ENCODE results near the gene SLC5A12. TPM values are rescaled to one million over a fixed set of nuclear protein-coding genes. Genes with fewer than 3 reads are reported as not detected.

Gene SLC5A12
- polyA plus RNA-seq, 3 donors: 56.8 to 65.3 (median 62.3) TPM

GRCh38 chr11:26730414-26731083, 8.7 kb upstream of the SLC5A12 start:
- no peak for DNase-seq

GRCh38 chr11:26729284-26729683, 7.4 kb upstream of the SLC5A12 start:
- no peak for DNase-seq

DNA sequence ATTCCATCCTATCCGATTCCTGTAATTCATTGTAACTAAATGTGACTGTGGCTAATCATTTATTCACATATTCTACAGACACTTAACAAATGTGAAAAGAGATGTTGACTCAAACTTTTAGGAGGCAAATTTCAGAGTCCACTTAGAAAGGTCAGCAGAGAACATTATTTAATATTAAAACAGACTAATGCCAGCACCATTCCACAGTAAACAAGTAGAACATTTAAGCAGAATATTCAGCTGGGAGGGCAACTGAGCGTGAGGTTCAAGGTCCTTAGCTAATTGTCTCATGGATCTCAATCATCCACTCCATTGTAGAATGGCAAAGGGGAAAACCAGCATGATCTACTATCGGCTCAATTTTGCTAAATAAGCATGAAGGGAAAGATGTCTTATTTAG, 5.1 kb upstream of the SLC5A12 start:
- no peak for DNase-seq

GRCh38 chr11:26719998-26720397, 1.9 kb downstream of the SLC5A12 start:
- DNase-seq: no peak

GRCh38 chr11:26719289-26719973, 2.4 kb downstream of the SLC5A12 start:
- no peak for DNase-seq

DNA sequence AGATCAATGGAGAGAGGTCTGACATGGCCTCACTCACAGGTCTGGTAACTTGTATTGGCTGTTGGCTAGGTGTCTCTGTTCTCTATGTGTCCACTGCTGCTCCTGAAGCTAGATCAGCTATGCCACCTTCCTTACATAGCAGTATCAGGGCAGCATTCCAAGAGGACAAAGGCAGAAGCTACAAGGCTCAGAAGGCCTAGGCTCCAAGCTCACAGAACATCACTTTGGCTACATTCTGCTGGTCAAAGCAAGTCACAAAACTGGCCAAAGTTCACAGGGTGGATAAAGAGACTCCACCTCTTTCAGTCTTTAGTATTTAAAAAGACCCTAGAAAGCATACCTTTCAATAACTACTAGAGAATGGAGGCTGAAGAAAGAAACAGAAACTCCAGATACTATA, 4.1 kb downstream of the SLC5A12 start:
- DNase-seq: no peak

DNA sequence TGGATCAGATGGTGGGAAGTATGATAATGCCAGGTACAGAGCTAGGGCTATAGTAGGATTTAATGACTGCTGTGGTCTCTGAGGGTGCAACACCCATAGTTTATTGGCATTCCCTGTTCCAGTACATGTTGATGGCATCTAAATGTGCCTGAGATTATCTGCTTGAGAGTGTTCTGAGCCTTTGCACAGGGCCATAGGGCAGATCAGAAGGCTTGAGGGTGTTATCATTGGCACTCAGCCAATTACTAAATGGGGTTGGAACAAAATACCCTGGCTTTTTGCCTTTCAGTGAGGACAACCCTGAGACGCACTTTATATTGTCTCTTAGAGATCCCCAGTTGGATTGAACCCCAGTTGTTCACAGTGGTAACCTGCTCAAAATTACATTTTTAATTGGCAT, 6.7 kb downstream of the SLC5A12 start:
- DNase-seq: no peak

DNA sequence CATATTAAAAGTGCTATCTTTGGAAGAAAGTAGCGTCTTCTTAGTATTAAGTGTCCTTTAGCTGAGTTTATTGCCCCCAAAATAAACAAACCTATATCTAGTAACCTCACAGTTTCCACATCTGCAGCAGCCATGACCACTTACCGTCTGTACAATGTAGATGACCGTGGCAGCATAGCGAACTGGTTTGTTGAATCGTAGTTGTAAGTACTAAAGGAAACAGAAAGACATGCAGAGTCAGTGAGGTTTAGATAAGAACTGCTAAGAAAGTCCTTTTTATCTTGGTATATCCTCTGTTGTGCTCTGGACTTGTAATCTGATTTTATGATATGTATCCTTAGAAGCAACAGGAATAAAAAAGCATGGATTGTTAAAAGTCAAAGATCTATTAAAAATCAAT, 9.4 kb downstream of the SLC5A12 start:
- no peak for DNase-seq

GRCh38 chr11:26710489-26710888, 11.4 kb downstream of the SLC5A12 start:
- no peak for DNase-seq

- DNase-seq: no peak
These were observed 13.0 kb downstream of the SLC5A12 start for GRCh38 chr11:26708736-26709456.

GRCh38 chr11:26706181-26706580, 15.7 kb downstream of the SLC5A12 start:
- DNase-seq: no peak

GRCh38 chr11:26704249-26704648, 17.6 kb downstream of the SLC5A12 start:
- DNase-seq: no peak

DNA sequence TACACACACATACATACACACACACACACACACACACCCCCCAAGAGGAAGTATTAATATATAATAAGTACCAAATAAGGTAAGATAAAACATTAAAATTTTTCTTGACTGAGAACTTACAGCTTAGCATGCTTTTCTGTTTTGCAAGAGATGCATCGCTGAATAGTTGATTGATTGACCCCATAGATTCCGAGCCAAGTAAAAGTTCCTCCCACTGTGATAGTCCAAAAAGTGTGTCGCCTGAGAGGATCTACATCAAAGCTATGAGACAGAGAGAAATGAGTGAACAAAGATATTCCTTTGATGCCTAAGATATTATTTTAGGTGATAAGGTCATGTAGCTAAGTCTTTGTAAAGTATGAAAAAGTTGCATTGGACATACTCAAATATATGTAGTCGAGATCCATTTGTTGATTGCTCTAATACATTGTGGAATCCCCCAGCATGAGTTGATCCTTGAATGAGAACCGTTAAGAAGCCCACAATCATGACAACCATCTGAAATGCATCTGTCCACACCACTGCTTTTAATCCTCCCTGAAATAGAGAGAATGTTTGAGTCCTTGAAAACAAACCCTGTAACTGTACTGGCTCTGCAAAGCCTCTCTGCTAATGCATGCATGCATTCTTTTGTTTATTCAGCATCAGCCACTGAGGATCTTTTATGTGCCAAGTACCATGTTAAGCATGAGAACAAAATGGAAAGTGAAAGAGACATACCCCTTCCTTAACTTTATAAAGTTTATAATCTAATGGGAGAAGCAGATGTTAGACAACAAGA, 18.3 kb downstream of the SLC5A12 start:
- no peak for DNase-seq

DNA sequence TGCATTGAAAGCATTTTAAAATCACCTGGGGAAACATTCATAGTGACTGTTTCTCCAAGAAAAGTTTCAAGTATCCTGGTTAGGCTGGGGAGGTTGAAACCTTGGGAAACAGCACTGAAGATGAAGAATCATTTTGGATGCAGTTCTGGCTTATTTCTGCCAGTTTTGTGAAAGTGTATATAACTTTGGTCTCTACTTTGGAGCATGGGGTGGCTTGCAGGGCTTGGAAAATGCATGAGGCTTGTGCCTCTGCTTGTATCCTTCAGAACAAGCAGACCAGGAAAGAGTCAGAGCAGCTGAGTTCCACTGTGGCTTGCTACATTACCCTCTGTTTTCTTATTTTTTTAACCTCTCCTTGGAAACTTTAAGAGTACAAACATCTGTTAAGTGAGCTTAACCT, 19.5 kb downstream of the SLC5A12 start:
- peak; percentile 37 for DNase-seq

- no peak for DNase-seq
These were observed 21.2 kb downstream of the SLC5A12 start for GRCh38 chr11:26700574-26701235.

DNA sequence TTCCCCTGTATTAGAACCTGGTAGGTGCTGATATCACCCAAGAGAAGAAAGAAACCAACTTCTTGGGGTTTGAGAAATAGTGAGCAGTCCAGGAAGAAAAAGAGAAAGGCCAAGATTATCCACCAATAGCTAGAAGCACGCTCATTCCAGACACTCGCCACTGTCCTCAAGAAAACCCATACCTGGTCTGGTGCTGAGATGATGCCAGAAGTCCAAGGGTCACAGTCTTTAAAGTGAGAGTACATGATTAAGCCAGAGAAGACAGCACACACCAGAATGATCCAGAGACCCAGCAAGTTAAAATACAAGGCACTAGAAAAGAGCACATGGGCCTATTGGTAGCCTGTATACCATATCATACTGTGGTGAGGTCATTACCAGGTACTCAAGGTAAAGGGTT, 23.6 kb downstream of the SLC5A12 start:
- DNase-seq: no peak

- DNase-seq: no peak
These were observed 25.5 kb downstream of the SLC5A12 start for GRCh38 chr11:26696330-26696729.

- no peak for DNase-seq
These were observed 33.2 kb downstream of the SLC5A12 start for GRCh38 chr11:26688701-26689100.

DNA sequence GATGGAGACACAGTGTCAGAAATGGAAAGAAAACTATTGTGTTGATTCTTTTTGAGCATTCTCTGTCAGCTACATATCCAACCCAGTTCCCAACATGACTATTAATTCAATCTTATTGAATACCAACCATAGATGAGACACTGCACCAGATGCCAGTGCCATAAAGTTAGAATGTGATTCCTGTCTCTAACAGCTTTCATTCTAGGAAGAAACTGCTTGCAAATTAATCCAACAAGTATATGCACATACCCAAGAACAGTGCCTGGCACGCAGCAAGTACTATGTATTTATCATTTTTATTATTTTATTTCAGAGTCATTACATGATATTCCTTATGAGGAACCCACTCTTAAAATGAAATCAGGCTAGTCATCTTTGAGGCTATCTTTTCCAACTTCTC, 34.5 kb downstream of the SLC5A12 start:
- no peak for DNase-seq

DNA sequence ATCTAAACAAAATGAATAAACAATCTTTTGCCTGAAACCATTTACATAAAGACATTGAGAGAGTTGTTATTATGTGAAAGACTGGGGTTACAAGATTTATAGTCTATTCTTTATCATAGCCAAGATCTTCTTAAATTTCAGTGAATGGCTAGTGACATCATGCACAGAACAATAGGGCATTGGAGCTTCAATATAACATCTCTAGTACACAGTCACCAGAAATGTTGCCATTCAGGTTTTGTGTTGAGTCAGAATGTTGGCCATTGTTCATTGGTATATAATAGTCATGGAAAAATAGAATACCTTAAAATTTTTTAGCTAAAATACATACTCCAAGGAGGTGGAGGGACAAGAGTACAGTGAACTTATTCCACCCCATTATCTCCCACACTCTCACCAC, 44.3 kb downstream of the SLC5A12 start:
- no peak for DNase-seq

GRCh38 chr11:26676641-26677040, 45.2 kb downstream of the SLC5A12 start:
- DNase-seq: no peak

Measured in renal pelvis (tissue), 4 donors.